HepG2 (cell line): Measurements from ENCODE around the gene ZFPM1. TPM values are rescaled to one million over a fixed set of nuclear protein-coding genes. Genes with fewer than 3 reads are reported as not detected.

Experiments
- AKAP8 ChIP-seq: sonication (generic); formaldehyde crosslinking; IDR thresholded peaks from 2 replicates; pipeline ENCODE4 v1.5.1; 2020; ENCODE audit warnings: mild to moderate bottlenecking, missing genetic modification reagents
- CREBL2 ChIP-seq: sonication (generic); formaldehyde crosslinking; IDR thresholded peaks from 2 replicates; pipeline ENCODE4 v1.8.1; 2023; ENCODE audit warnings: missing genetic modification reagents, mild to moderate bottlenecking, borderline replicate concordance
- CREM ChIP-seq, 2 experiments: sonication (generic) in 1 of 2; formaldehyde crosslinking in 1 of 2; IDR thresholded peaks; 2 replicates each; pipeline versions ENCODE4 v1.4.0 to v1.6.1; 2016 to 2020; ENCODE audit warnings: antibody characterized with exemption in 1 of 2, mild to moderate bottlenecking in 1 of 2, missing genetic modification reagents in 1 of 2
- GATAD1 ChIP-seq: IDR thresholded peaks from 2 replicates; pipeline ENCODE4 v1.6.1; 2016; ENCODE audit warnings: missing genetic modification reagents, missing compliant biosample characterization
- HNF4A ChIP-seq: sonication (generic); formaldehyde crosslinking; IDR thresholded peaks from 2 replicates; pipeline ENCODE4 v1.4.0; 2020; ENCODE audit warnings: missing genetic modification reagents
- KDM5B ChIP-seq: sonication (generic); formaldehyde crosslinking; IDR thresholded peaks from 2 replicates; pipeline ENCODE4 v1.4.0; 2020; ENCODE audit warnings: missing genetic modification reagents, mild to moderate bottlenecking, borderline replicate concordance
- LCORL ChIP-seq, 2 experiments: fragments of 450-650 bp in 1 of 2; sonication (generic) in 1 of 2; formaldehyde crosslinking in 1 of 2; IDR thresholded peaks; 2 replicates each; pipeline versions ENCODE4 v1.5.0 to v1.6.1; 2017 to 2020; ENCODE audit warnings: antibody characterized with exemption in 1 of 2, missing genetic modification reagents in 1 of 2
- NR2F6 ChIP-seq, 2 experiments: IDR thresholded peaks; 2 replicates each; pipeline ENCODE4 v1.6.1; 2016; ENCODE audit warnings: antibody characterized with exemption in 1 of 2, mild to moderate bottlenecking in 1 of 2
- SNRNP70 ChIP-seq: fragments of 200-400 bp; formaldehyde crosslinking; IDR thresholded peaks from 2 replicates; pipeline ENCODE4 v1.6.1; 2017; ENCODE audit warnings: mild to moderate bottlenecking, low read depth, low read length, moderate library complexity
- TERF1 ChIP-seq: sonication (generic); formaldehyde crosslinking; IDR thresholded peaks from 2 replicates; pipeline ENCODE4 v1.8.0; 2022; ENCODE audit warnings: mild to moderate bottlenecking, missing genetic modification reagents, moderate library complexity
- ZFX ChIP-seq: sonication (generic); formaldehyde crosslinking; IDR thresholded peaks from 2 replicates; pipeline ENCODE4 v1.4.0; 2020; ENCODE audit warnings: mild to moderate bottlenecking, low read depth, missing genetic modification reagents, moderate library complexity
- ZNF331 ChIP-seq: sonication (generic); formaldehyde crosslinking; IDR thresholded peaks from 2 replicates; pipeline ENCODE4 v1.4.0; 2020; ENCODE audit warnings: missing genetic modification reagents
- ZNF451 ChIP-seq: sonication (generic); formaldehyde crosslinking; IDR thresholded peaks from 2 replicates; pipeline ENCODE4 v1.5.0; 2020; ENCODE audit warnings: mild to moderate bottlenecking, missing genetic modification reagents
- ZNF598 ChIP-seq: sonication (generic); formaldehyde crosslinking; IDR thresholded peaks from 2 replicates; pipeline ENCODE4 v1.5.1; 2020; ENCODE audit warnings: mild to moderate bottlenecking, missing genetic modification reagents, borderline replicate concordance
- polyA plus RNA-seq, 8 experiments: library from polyadenylated mRNA; depleted of rRNA in 3 of 8; stranded (reverse) in 7 of 8; unstranded in 1 of 8; fragments of >200 nt; fragmentation: Illumina TruSeq in 4 of 8; extraction: Trizol in 4 of 8; gene quantifications; 2 replicates each; pipeline versions ENCODE4 v1.2.1 to v1.2.3, GENCODE V29; 2011 to 2016; ENCODE audit warnings: low read depth in 4 of 8, missing spikeins in 1 of 8, mixed read lengths in 1 of 8; ENCODE audit not compliant: insufficient read depth in 1 of 8
- total RNA-seq, 5 experiments: library from RNA; depleted of rRNA; stranded (reverse); fragments of >200 nt; fragmentation: Illumina TruSeq; extraction: Trizol; gene quantifications; 2 replicates each; pipeline ENCODE4 v1.2.3, GENCODE V29; 2016; ENCODE audit warnings: low read depth in 1 of 5
- TF ChIP-seq, protein P1 (sequence below): sonication (generic); formaldehyde crosslinking; conservative IDR thresholded peaks from 2 replicates; pipeline ENCODE4 v1.4.0; 2020; ENCODE audit warnings: mild to moderate bottlenecking, missing genetic modification reagents, moderate library complexity
- TF ChIP-seq, protein P2 (sequence below): sonication (generic); formaldehyde crosslinking; IDR thresholded peaks from 2 replicates; pipeline ENCODE4 v1.5.1; 2020; ENCODE audit warnings: missing genetic modification reagents, mild to moderate bottlenecking, borderline replicate concordance
- TF ChIP-seq, protein P3 (sequence below): IDR thresholded peaks from 2 replicates; pipeline ENCODE4 v1.6.1; 2016; ENCODE audit warnings: mild to moderate bottlenecking, missing biosample characterization, missing genetic modification reagents

ZFPM1 gene
- total and polyA plus RNA-seq, 2 of the 13 experiments (the other 11 are each of a cell fraction or from before 2014, with no cell fraction given) = 1.3 to 3.8 TPM

GRCh38 chr16:88442727-88443576 is 10.1 kb upstream of the ZFPM1 start (continued):
- TF ChIP-seq, protein P1, sequence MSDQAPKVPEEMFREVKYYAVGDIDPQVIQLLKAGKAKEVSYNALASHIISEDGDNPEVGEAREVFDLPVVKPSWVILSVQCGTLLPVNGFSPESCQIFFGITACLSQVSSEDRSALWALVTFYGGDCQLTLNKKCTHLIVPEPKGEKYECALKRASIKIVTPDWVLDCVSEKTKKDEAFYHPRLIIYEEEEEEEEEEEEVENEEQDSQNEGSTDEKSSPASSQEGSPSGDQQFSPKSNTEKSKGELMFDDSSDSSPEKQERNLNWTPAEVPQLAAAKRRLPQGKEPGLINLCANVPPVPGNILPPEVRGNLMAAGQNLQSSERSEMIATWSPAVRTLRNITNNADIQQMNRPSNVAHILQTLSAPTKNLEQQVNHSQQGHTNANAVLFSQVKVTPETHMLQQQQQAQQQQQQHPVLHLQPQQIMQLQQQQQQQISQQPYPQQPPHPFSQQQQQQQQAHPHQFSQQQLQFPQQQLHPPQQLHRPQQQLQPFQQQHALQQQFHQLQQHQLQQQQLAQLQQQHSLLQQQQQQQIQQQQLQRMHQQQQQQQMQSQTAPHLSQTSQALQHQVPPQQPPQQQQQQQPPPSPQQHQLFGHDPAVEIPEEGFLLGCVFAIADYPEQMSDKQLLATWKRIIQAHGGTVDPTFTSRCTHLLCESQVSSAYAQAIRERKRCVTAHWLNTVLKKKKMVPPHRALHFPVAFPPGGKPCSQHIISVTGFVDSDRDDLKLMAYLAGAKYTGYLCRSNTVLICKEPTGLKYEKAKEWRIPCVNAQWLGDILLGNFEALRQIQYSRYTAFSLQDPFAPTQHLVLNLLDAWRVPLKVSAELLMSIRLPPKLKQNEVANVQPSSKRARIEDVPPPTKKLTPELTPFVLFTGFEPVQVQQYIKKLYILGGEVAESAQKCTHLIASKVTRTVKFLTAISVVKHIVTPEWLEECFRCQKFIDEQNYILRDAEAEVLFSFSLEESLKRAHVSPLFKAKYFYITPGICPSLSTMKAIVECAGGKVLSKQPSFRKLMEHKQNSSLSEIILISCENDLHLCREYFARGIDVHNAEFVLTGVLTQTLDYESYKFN (CRISPR knock-in tag) = 0 out of 2 replicates have a peak, but pooled peaks have one; percentile 23
- 0 out of 2 replicates have a peak, but pooled peaks have one; percentile 67 for TF ChIP-seq ZNF331
- TF ChIP-seq GATAD1 (CRISPR knock-in tag) = peak; percentile 67
- TF ChIP-seq LCORL (IDR thresholded peaks at IDR 0.05) = no peak
- TF ChIP-seq LCORL (CRISPR knock-in tag; IDR thresholded peaks at IDR 0.05) = peak; percentile 94
- peak; percentile 75 for TF ChIP-seq AKAP8
- TF ChIP-seq CREM (IDR thresholded peaks at IDR 0.05) = no peak
- TF ChIP-seq CREM (CRISPR knock-in tag; IDR thresholded peaks at IDR 0.05) = no peak
- TF ChIP-seq, protein P2, sequence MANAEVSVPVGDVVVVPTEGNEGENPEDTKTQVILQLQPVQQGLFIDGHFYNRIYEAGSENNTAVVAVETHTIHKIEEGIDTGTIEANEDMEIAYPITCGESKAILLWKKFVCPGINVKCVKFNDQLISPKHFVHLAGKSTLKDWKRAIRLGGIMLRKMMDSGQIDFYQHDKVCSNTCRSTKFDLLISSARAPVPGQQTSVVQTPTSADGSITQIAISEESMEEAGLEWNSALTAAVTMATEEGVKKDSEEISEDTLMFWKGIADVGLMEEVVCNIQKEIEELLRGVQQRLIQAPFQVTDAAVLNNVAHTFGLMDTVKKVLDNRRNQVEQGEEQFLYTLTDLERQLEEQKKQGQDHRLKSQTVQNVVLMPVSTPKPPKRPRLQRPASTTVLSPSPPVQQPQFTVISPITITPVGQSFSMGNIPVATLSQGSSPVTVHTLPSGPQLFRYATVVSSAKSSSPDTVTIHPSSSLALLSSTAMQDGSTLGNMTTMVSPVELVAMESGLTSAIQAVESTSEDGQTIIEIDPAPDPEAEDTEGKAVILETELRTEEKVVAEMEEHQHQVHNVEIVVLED (CRISPR knock-in tag) = peak; percentile 58; the same call in 1 of the 2 replicates
- no peak for TF ChIP-seq NR2F6 (IDR thresholded peaks at IDR 0.05)
- TF ChIP-seq NR2F6 (CRISPR knock-in tag; IDR thresholded peaks at IDR 0.05) = peak; percentile 53; the same call in 1 of the 2 replicates
- TF ChIP-seq HNF4A = peak; percentile 42; the same call in 1 of the 2 replicates
- TF ChIP-seq SNRNP70 = no peak
- TF ChIP-seq, protein P3, sequence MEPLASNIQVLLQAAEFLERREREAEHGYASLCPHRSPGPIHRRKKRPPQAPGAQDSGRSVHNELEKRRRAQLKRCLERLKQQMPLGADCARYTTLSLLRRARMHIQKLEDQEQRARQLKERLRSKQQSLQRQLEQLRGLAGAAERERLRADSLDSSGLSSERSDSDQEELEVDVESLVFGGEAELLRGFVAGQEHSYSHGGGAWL (CRISPR knock-in tag) = peak; percentile 70; the same call in 1 of the 2 replicates
- peak; percentile 81; the same call in 1 of the 2 replicates for TF ChIP-seq TERF1 (CRISPR knock-in tag)
- TF ChIP-seq ZNF598 (CRISPR knock-in tag) = peak; percentile 78; the same call in 1 of the 2 replicates
- TF ChIP-seq ZFX (CRISPR knock-in tag) = peak; percentile 56
- peak; percentile 92; the same call in 1 of the 2 replicates for TF ChIP-seq KDM5B (CRISPR knock-in tag)
- TF ChIP-seq CREBL2 (CRISPR knock-in tag) = peak; percentile 52; the same call in 1 of the 2 replicates
- TF ChIP-seq ZNF451 (CRISPR knock-in tag) = peak; percentile 51
